IPS-20b (cell line): ENCODE measurements around the gene SLC18A2.
"Not testable (repeated sequence)": the region's sequence is repeated elsewhere in the genome, so short reads cannot be mapped to it uniquely, and the experiment has no call there.

Experiments used
- H3K27ac ChIP-seq: one replicate; pipeline ENCODE4 v1.5.1; 2013; ENCODE audit warnings: low read length
- H3K27me3 ChIP-seq: 2 replicates; pipeline ENCODE4 v1.6.1; 2013; ENCODE audit warnings: mild to moderate bottlenecking, low read length, inconsistent platforms; ENCODE audit not compliant: insufficient read depth
- H3K36me3 ChIP-seq: 2 replicates; pipeline ENCODE4 v1.6.1; 2013; ENCODE audit warnings: low read depth, mild to moderate bottlenecking, inconsistent platforms, low read length, moderate library complexity; ENCODE audit not compliant: insufficient read depth
- H3K4me1 ChIP-seq: 2 replicates; pipeline ENCODE4 v1.6.1; 2013; ENCODE audit warnings: mild to moderate bottlenecking, control low read depth, inconsistent platforms, low read length, moderate library complexity; ENCODE audit not compliant: insufficient read depth
- H3K4me3 ChIP-seq: 2 replicates; pipeline ENCODE4 v1.5.1; 2013; ENCODE audit warnings: mild to moderate bottlenecking, low read length, inconsistent platforms
- H3K9ac ChIP-seq: 2 replicates; pipeline ENCODE4 v1.6.1; 2013; ENCODE audit warnings: low read depth, mild to moderate bottlenecking, inconsistent platforms, low read length, moderate library complexity
- H3K9me3 ChIP-seq: 2 replicates; pipeline ENCODE4 v1.6.1; 2013; ENCODE audit warnings: mild to moderate bottlenecking, low read depth, low read length, inconsistent platforms; ENCODE audit not compliant: insufficient read depth

SLC18A2 gene

GRCh38 chr10:117268907-117269306, 28.0 kb downstream of the SLC18A2 start:
- Histone ChIP-seq H3K4me3 (no peak overlapping the region), H3K27me3 (no peaks in the 10 kb centered on the region), H3K4me1 (no peaks in the 10 kb centered on the region), H3K27ac (no peak overlapping the region), H3K9ac (no peak overlapping the region), H3K36me3 (no peaks in the 10 kb centered on the region), H3K9me3 (no peaks in the 10 kb centered on the region)

GRCh38 chr10:117271427-117271826, 30.5 kb downstream of the SLC18A2 start:
- Histone ChIP-seq H3K27me3 (no peaks in the 10 kb centered on the region), H3K4me1 (no peaks in the 10 kb centered on the region), H3K36me3 (no peaks in the 10 kb centered on the region), H3K9ac (no peak overlapping the region), H3K27ac (no peak overlapping the region), H3K9me3 (no peaks in the 10 kb centered on the region), H3K4me3 (no peak overlapping the region)

GRCh38 chr10:117272195-117273076, 31.5 kb downstream of the SLC18A2 start:
- Histone ChIP-seq H3K4me3 (no peak overlapping the region), H3K9ac (no peak overlapping the region), H3K9me3 (no peaks in the 10 kb centered on the region), H3K4me1 (no peaks in the 10 kb centered on the region), H3K27ac (no peak overlapping the region), H3K27me3 (no peaks in the 10 kb centered on the region), H3K36me3 (no peaks in the 10 kb centered on the region)

- Histone ChIP-seq H3K9ac (no peak overlapping the region), H3K9me3 (no peaks in the 10 kb centered on the region), H3K4me1 (no peaks in the 10 kb centered on the region), H3K27ac (no peak overlapping the region), H3K4me3 (no peak overlapping the region), H3K27me3 (no peaks in the 10 kb centered on the region), H3K36me3 (no peaks in the 10 kb centered on the region)
Observed at GRCh38 chr10:117273980-117274379, 33.1 kb downstream of the SLC18A2 start.

GRCh38 chr10:117274509-117274908, 33.6 kb downstream of the SLC18A2 start:
- Histone ChIP-seq H3K27ac (no peak overlapping the region), H3K27me3 (no peaks in the 10 kb centered on the region), H3K9ac (no peak overlapping the region), H3K9me3 (no peaks in the 10 kb centered on the region), H3K4me3 (no peak overlapping the region), H3K36me3 (no peaks in the 10 kb centered on the region), H3K4me1 (no peaks in the 10 kb centered on the region)

DNA sequence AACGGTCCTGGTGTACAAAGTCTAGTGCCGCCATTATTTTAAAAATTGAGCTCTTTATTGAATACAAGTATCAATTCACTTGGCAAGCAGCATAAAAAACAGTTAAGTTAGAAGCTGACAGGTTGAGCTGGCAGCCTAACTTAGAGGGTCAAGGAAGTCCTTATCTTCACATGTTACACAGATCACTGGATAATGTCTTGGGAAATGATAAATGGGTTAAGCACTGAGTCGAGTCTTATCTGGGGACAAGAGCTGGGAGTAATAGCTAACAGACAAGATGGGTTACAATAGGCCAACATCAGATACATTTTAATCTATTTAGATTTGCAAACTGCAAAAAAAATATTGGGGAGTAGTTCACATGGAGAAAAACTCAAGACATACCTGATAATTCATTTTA, 34.2 kb downstream of the SLC18A2 start:
- Histone ChIP-seq H3K4me3 (no peak overlapping the region), H3K36me3 (no peaks in the 10 kb centered on the region), H3K27me3 (no peaks in the 10 kb centered on the region), H3K4me1 (no peaks in the 10 kb centered on the region), H3K9ac (no peak overlapping the region), H3K9me3 (no peaks in the 10 kb centered on the region), H3K27ac (no peak overlapping the region)

DNA sequence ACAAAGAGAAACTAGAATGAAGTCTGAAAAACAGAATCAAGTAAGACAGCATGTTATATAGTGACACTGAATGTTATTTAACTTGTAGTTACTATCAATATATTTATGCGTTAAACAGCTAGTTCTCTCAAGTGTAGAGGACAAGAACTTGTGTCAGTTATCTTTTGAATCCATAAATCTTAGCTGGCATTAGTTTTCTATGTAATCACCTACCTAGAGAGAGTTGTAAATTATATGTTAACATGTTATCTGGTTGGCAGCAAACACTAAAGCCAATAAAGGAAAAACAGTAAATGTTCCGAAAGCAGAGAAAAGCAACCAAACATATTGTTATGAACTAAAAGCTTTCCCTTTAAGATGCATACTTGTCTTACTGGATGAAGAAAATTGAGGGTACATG, 36.8 kb downstream of the SLC18A2 start:
- no peak overlapping the region for H3K4me3 ChIP-seq
- H3K36me3 ChIP-seq, result no peaks in the 10 kb centered on the region
- no peak overlapping the region for H3K27ac ChIP-seq
- H3K27me3 ChIP-seq, result no peaks in the 10 kb centered on the region
- no peak overlapping the region for H3K9ac ChIP-seq
- no peaks in the 10 kb centered on the region for H3K4me1 ChIP-seq
- H3K9me3 ChIP-seq, result no peaks in the 10 kb centered on the region

DNA sequence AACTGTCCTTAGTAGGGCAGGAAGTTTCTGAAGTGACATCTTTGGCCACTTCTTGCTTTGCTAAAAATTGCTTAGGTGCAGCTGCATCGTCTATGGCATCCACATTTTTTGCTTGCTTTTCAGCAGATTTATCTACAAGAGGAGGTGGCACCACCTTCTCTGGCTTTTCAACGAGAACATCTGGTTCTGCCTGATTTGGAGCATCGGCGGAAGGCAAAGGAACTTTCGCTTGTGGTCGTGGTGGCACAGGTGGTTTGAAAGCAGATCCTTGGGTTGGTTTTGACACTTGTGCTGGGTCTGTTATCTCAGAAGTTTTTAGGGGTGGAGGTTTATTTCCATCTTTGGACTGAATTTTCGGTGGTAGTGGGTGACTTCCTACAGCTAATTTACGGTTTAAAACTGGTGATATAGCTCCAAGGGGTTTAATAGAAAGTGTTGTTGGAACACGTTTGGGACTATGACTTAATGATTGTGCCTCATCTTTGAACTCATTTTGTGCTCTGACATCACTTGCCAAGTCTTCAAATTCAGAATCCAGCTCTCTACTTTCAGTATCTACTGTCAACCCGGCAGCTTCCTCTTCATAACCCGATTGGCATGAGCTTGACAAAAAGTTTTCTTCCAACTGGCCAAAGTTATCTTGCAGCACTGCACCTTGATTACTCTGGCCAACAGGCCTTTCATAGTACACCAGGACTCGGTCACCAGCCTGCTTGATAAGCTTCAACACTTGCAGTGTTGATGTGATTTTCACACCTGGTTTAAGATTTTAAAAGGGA, 44.0 kb downstream of the SLC18A2 start:
- H3K27me3 ChIP-seq, result no peaks in the 10 kb centered on the region
- H3K9me3 ChIP-seq, result no peaks in the 10 kb centered on the region
- H3K27ac ChIP-seq, result no peak overlapping the region
- H3K36me3 ChIP-seq, result peaks cover 29% of the 10 kb centered on the region
- no peak overlapping the region for H3K4me3 ChIP-seq
- H3K9ac ChIP-seq, result no peak overlapping the region
- H3K4me1 ChIP-seq, result no peaks in the 10 kb centered on the region

- H3K4me1 ChIP-seq, H3K36me3 ChIP-seq, H3K9me3 ChIP-seq, H3K4me3 ChIP-seq, H3K27me3 ChIP-seq, H3K27ac ChIP-seq, H3K9ac ChIP-seq: not testable (repeated sequence)
Observed at GRCh38 chr10:117290872-117291271, 50.0 kb downstream of the SLC18A2 start.

DNA sequence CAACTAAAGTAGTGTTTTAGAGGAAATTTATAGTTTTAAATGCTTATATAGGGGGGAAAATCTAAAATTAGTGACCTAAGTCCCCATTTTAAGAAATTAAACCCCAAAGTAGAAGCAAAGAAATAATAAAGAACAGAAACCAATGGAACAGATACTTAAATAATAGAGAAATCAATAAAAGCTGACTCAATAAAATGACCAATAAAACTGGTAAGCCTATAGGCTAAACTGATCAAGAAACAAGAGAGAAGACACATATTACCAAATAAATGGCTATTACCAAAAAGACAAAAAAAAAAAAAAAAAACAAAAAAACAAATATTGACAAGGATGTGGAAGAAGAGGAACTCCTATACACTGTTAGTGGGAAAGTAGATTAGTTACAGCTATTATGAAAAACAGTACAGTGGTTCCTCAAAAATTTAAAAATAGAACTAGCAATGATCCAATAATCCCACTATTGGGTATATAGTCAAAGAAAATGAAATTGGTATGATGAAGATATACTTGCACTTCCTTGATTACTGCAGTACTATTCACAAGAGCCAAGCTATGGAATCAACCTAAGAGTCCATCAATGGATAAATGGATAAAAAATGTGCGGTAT, 53.2 kb downstream of the SLC18A2 start:
- H3K9me3 ChIP-seq, result no peaks in the 10 kb centered on the region
- no peak overlapping the region for H3K27ac ChIP-seq
- no peaks in the 10 kb centered on the region for H3K36me3 ChIP-seq
- H3K27me3 ChIP-seq, result no peaks in the 10 kb centered on the region
- no peak overlapping the region for H3K9ac ChIP-seq
- no peaks in the 10 kb centered on the region for H3K4me1 ChIP-seq
- H3K4me3 ChIP-seq, result no peak overlapping the region

GRCh38 chr10:117294735-117295134, 53.8 kb downstream of the SLC18A2 start:
- Histone ChIP-seq H3K27ac (no peak overlapping the region), H3K9me3 (no peaks in the 10 kb centered on the region), H3K9ac (no peak overlapping the region), H3K4me1 (no peaks in the 10 kb centered on the region), H3K36me3 (no peaks in the 10 kb centered on the region), H3K27me3 (no peaks in the 10 kb centered on the region), H3K4me3 (no peak overlapping the region)
